Liver (tissue), 3 donors: ENCODE measurements around the gene TLR8.

Source experiments
- ATF3 ChIP-seq: IDR thresholded peaks from 2 replicates; pipeline ENCODE4 v1.6.1; 2016; ENCODE audit warnings: antibody characterized with exemption
- CTCF ChIP-seq: fragments of 150-350 bp; IDR thresholded peaks from 2 replicates; pipeline ENCODE4 v1.5.1; 2017; ENCODE audit warnings: improper control_type of control experiment, low read depth, low read length; ENCODE audit not compliant: missing input control
- EGR1 ChIP-seq, 2 donors: IDR thresholded peaks; 2 replicates each; pipeline ENCODE4 v1.6.1; 2016 to 2018; ENCODE audit warnings: antibody characterized with exemption in 2 of 2, low read depth in 2 of 2
- FOXA1 ChIP-seq: IDR thresholded peaks from 2 replicates; pipeline ENCODE4 v1.6.1; 2016; ENCODE audit warnings: antibody characterized with exemption
- GABPA ChIP-seq, 2 donors: IDR thresholded peaks in 1 of 2; conservative IDR thresholded peaks in 1 of 2; 2 replicates each; pipeline ENCODE4 v1.6.1; 2016; ENCODE audit warnings: antibody characterized with exemption in 2 of 2, mild to moderate bottlenecking in 1 of 2, moderate library complexity in 1 of 2
- HNF4A ChIP-seq, 2 donors: conservative IDR thresholded peaks; 2 replicates each; pipeline ENCODE4 v1.6.1; 2016; ENCODE audit warnings: antibody characterized with exemption in 2 of 2, mild to moderate bottlenecking in 2 of 2
- RAD21 ChIP-seq, 2 donors: IDR thresholded peaks; 2 replicates each; pipeline ENCODE4 v1.6.1; 2016; ENCODE audit warnings: antibody characterized with exemption in 2 of 2, mild to moderate bottlenecking in 2 of 2
- SP1 ChIP-seq: IDR thresholded peaks from 2 replicates; pipeline ENCODE4 v1.6.1; 2018; ENCODE audit warnings: antibody characterized with exemption, mild to moderate bottlenecking
- TAF1 ChIP-seq: conservative IDR thresholded peaks from 2 replicates; pipeline ENCODE4 v1.6.1; 2016; ENCODE audit warnings: antibody characterized with exemption, mild to moderate bottlenecking
- YY1 ChIP-seq: IDR thresholded peaks from 2 replicates; pipeline ENCODE4 v1.6.1; 2016; ENCODE audit warnings: antibody characterized with exemption, mild to moderate bottlenecking
- TF ChIP-seq, protein P1 (sequence below): IDR thresholded peaks from 2 replicates; pipeline ENCODE4 v1.6.1; 2016; ENCODE audit warnings: antibody characterized with exemption, mild to moderate bottlenecking
- TF ChIP-seq, protein P2 (sequence below): IDR thresholded peaks from 2 replicates; pipeline ENCODE4 v1.6.1; 2016; ENCODE audit warnings: antibody characterized with exemption
- donor health status: healthy.
- donor health status: healthy.

DNA sequence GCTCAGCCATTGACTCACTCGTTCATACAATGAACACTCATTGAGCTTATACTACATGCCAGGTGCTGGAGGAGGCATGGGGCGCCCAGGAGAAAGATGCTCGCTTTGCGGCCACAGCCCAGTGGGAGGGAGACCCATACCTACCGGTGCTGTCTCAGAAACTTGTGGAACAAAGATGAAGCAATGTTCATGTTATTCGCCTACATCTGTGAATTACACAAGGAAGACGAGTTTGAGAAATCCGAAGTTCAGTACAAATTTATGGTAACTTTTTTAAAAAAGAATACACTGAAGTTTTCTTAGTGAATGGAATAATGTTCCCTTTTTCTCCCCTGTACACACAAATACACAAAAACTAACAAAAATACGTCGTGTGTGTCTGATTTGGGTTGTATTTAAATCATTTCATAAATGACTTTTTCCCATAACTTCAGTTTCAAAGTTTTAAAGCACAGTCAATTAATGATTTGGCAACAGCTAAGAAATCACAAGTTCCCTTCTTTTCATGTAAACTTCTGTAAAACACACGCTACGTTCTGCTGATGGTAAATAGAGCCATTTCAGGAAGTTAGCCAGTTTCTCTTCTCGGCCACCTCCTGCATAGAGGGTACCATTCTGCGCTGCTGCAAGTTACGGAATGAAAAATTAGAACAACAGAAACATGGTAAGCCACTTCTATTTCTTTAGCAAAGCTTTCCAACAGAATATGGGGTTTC, at the start of gene TLR8:
- TF ChIP-seq YY1 (no peak), CTCF (no peak), ATF3 (no peak), SP1 (no peak), EGR1 (IDR thresholded peaks at IDR 0.05; ENCODE audit: low read depth in 2 of 2) (no peak), GABPA (IDR thresholded peaks at IDR 0.05 in 1 of 2, conservative IDR thresholded peaks at IDR 0.05 in 1 of 2) (no peak), TAF1 (no peak), FOXA1 (no peak), RAD21 (IDR thresholded peaks at IDR 0.05) (no peak), HNF4A (conservative IDR thresholded peaks at IDR 0.05) (no peak)
- TF ChIP-seq, protein P1, sequence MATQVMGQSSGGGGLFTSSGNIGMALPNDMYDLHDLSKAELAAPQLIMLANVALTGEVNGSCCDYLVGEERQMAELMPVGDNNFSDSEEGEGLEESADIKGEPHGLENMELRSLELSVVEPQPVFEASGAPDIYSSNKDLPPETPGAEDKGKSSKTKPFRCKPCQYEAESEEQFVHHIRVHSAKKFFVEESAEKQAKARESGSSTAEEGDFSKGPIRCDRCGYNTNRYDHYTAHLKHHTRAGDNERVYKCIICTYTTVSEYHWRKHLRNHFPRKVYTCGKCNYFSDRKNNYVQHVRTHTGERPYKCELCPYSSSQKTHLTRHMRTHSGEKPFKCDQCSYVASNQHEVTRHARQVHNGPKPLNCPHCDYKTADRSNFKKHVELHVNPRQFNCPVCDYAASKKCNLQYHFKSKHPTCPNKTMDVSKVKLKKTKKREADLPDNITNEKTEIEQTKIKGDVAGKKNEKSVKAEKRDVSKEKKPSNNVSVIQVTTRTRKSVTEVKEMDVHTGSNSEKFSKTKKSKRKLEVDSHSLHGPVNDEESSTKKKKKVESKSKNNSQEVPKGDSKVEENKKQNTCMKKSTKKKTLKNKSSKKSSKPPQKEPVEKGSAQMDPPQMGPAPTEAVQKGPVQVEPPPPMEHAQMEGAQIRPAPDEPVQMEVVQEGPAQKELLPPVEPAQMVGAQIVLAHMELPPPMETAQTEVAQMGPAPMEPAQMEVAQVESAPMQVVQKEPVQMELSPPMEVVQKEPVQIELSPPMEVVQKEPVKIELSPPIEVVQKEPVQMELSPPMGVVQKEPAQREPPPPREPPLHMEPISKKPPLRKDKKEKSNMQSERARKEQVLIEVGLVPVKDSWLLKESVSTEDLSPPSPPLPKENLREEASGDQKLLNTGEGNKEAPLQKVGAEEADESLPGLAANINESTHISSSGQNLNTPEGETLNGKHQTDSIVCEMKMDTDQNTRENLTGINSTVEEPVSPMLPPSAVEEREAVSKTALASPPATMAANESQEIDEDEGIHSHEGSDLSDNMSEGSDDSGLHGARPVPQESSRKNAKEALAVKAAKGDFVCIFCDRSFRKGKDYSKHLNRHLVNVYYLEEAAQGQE = no peak
- TF ChIP-seq, protein P2, sequence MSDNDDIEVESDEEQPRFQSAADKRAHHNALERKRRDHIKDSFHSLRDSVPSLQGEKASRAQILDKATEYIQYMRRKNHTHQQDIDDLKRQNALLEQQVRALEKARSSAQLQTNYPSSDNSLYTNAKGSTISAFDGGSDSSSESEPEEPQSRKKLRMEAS = no peak
